GM06990 (cell line): ENCODE results near the gene RAB8B.

Source experiments
- DNase-seq: peaks from one replicate; pipeline ENCODE4 v3.0.0-alpha.2; 2011; ENCODE audit not compliant: insufficient read length; ENCODE audit errors: extremely low read depth
- H3K27me3 ChIP-seq: replicated peaks from 2 replicates; pipeline ENCODE4 v1.6.0; 2011; ENCODE audit warnings: low read length; ENCODE audit not compliant: control insufficient read depth, insufficient read depth
- H3K36me3 ChIP-seq: 2 replicates; pipeline ENCODE4 v1.5.1; 2011; ENCODE audit warnings: low read length; ENCODE audit not compliant: control insufficient read depth, insufficient read depth
- H3K4me3 ChIP-seq: replicated peaks from 2 replicates; pipeline ENCODE4 v1.5.1; 2011; ENCODE audit warnings: low read depth, mild to moderate bottlenecking, control low read depth, low read length
- CTCF ChIP-seq: IDR thresholded peaks from 2 replicates; pipeline ENCODE4 v1.5.1; 2011; ENCODE audit warnings: low read length, control low read depth, mild to moderate bottlenecking, inconsistent platforms; ENCODE audit not compliant: insufficient read depth, poor library complexity, severe bottlenecking

Gene RAB8B

GRCh38 chr15:63172851-63173451, 16.5 kb upstream of the RAB8B start:
- no peak for TF ChIP-seq CTCF
- no peaks in the 10 kb centered on the region for H3K27me3 ChIP-seq
- DNase-seq = no peak
- H3K36me3 ChIP-seq = no peaks in the 10 kb centered on the region
- no peak overlapping the region for H3K4me3 ChIP-seq

- H3K27me3 ChIP-seq = no peaks in the 10 kb centered on the region
- no peaks in the 10 kb centered on the region for H3K36me3 ChIP-seq
- TF ChIP-seq CTCF = no peak
- no peak overlapping the region for H3K4me3 ChIP-seq
- no peak for DNase-seq
Observed at GRCh38 chr15:63176302-63176701, 13.1 kb upstream of the RAB8B start.

GRCh38 chr15:63178034-63178433, 11.4 kb upstream of the RAB8B start:
- Histone ChIP-seq H3K36me3 (no peaks in the 10 kb centered on the region), H3K27me3 (no peaks in the 10 kb centered on the region), H3K4me3 (no peak overlapping the region)
- no peak for DNase-seq
- TF ChIP-seq CTCF = no peak

GRCh38 chr15:63180746-63181145, 8.7 kb upstream of the RAB8B start:
- TF ChIP-seq CTCF = no peak
- no peaks in the 10 kb centered on the region for H3K27me3 ChIP-seq

GRCh38 chr15:63181648-63182047, 7.8 kb upstream of the RAB8B start:
- H3K36me3 ChIP-seq = no peaks in the 10 kb centered on the region
- no peak for TF ChIP-seq CTCF
- no peak for DNase-seq
- H3K27me3 ChIP-seq = no peaks in the 10 kb centered on the region
- no peak overlapping the region for H3K4me3 ChIP-seq

More at GRCh38 chr15:63180746-63181145, 8.7 kb upstream of the RAB8B start:
- Histone ChIP-seq H3K36me3 (no peaks in the 10 kb centered on the region), H3K4me3 (no peak overlapping the region)
- DNase-seq = no peak

- Histone ChIP-seq H3K27me3 (no peaks in the 10 kb centered on the region), H3K36me3 (no peaks in the 10 kb centered on the region), H3K4me3 (no peak overlapping the region)
- TF ChIP-seq CTCF = no peak
- no peak for DNase-seq
Observed at GRCh38 chr15:63185206-63185605, 4.2 kb upstream of the RAB8B start.
